Tibial nerve (tissue), 4 donors: ENCODE data around the gene GLIS2.

Source experiments
- CTCF ChIP-seq, 5 experiments: fragments of 200-600 bp in 3 of 5; fragments of 450-650 bp in 2 of 5; sonication (generic) in 3 of 5; IDR thresholded peaks; one replicate each; pipeline ENCODE4 v1.5.1; 2016 to 2019; ENCODE audit warnings: antibody characterized with exemption in 5 of 5, mild to moderate bottlenecking in 3 of 5, moderate library complexity in 2 of 5
- EP300 ChIP-seq, 2 donors: sonication (generic); formaldehyde crosslinking; IDR thresholded peaks; one replicate each; pipeline ENCODE4 v1.6.1; 2017; ENCODE audit warnings: antibody characterized with exemption in 2 of 2, mild to moderate bottlenecking in 1 of 2
- POLR2A ChIP-seq, 2 donors: fragments of 450-650 bp; IDR thresholded peaks; one replicate each; pipeline ENCODE4 v1.6.1; 2017; ENCODE audit warnings: antibody characterized with exemption in 2 of 2, mild to moderate bottlenecking in 2 of 2, moderate library complexity in 2 of 2

- TF ChIP-seq CTCF (IDR thresholded peaks at IDR 0.05) (no peak), EP300 (IDR thresholded peaks at IDR 0.05) (no peak), POLR2A (IDR thresholded peaks at IDR 0.05) (no peak)
These were observed 65.4 kb downstream of the GLIS2 start for GRCh38 chr16:4381072-4381934.
